H1 (cell line): ENCODE results near the gene EFHC1. TPM values are rescaled to one million over a fixed set of nuclear protein-coding genes. Genes with fewer than 3 reads are reported as not detected.

Experiments
- CTCF ChIA-PET: fragments of 300-600 bp; sonication (Branson Sonifier 250); formaldehyde crosslinking; loops from one replicate; lab custom pipeline; 2021; ENCODE audit not compliant: partially characterized antibody; lab: Charles Lee
- POLR2A ChIA-PET: fragments of 300-600 bp; sonication (Branson Sonifier 250); formaldehyde crosslinking; loops from one replicate; lab custom pipeline; 2021; ENCODE audit warnings: inconsistent platforms; ENCODE audit not compliant: partially characterized antibody; lab: Charles Lee
- DNase-seq, 2 experiments: peaks; one replicate each; pipeline versions ENCODE4 v3.0.0 to v3.0.0-alpha.2; 2010 to 2022; ENCODE audit warnings: low spot score in 2 of 2, low read depth in 1 of 2, mixed read lengths in 1 of 2
- FAIRE-seq: peaks from 2 replicates; lab custom pipeline; 2011; peaks lifted over from hg19 to GRCh38; lab: Jason Lieb, UNC
- H2AFZ ChIP-seq: 2 replicates; pipeline ENCODE4 v1.8.1; 2012; ENCODE audit warnings: low read length, inconsistent platforms
- H2AK5ac ChIP-seq: 2 replicates; pipeline ENCODE4 v1.6.1; 2013; ENCODE audit warnings: low read depth, low read length
- H2BK120ac ChIP-seq: replicated peaks from 2 replicates; pipeline ENCODE3; 2013; ENCODE audit warnings: low read depth, low read length, inconsistent platforms
- H2BK12ac ChIP-seq: 2 replicates; pipeline ENCODE4 v1.6.1; 2013; ENCODE audit warnings: low read depth, low read length
- H2BK15ac ChIP-seq: 2 replicates; pipeline ENCODE4 v1.6.1; 2013; ENCODE audit warnings: low read length
- H2BK20ac ChIP-seq: 2 replicates; pipeline ENCODE4 v1.6.1; 2013; ENCODE audit warnings: low read length
- H2BK5ac ChIP-seq: 2 replicates; pipeline ENCODE4 v1.6.1; 2013; ENCODE audit warnings: low read depth, low read length
- H3K14ac ChIP-seq: 2 replicates; pipeline ENCODE4 v1.6.1; 2013; ENCODE audit warnings: inconsistent platforms; ENCODE audit not compliant: insufficient read length
- H3K18ac ChIP-seq: 2 replicates; pipeline ENCODE4 v1.6.1; 2013; ENCODE audit warnings: low read length; ENCODE audit errors: extremely low read depth
- H3K23ac ChIP-seq: 2 replicates; pipeline ENCODE4 v1.6.1; 2013; ENCODE audit warnings: inconsistent platforms; ENCODE audit not compliant: insufficient read length
- H3K23me2 ChIP-seq: 2 replicates; pipeline ENCODE4 v1.6.1; 2013; ENCODE audit warnings: low read depth, low read length
- H3K27ac ChIP-seq: 2 replicates; pipeline ENCODE4 v1.6.1; 2011; ENCODE audit warnings: low read depth, low read length, inconsistent platforms
- H3K27me3 ChIP-seq, 4 experiments: replicated peaks in 1 of 4; 1 replicate in 1 of 4; 2 replicates in 3 of 4; pipeline versions ENCODE4 v1.6.1 to v1.8.1; 2011 to 2013; ENCODE audit warnings: low read length in 3 of 4, mild to moderate bottlenecking in 3 of 4, inconsistent platforms in 2 of 4, mixed read lengths in 2 of 4, moderate library complexity in 1 of 4; ENCODE audit not compliant: control insufficient read depth in 3 of 4, insufficient read depth in 3 of 4; ENCODE audit errors: extremely low read depth in 1 of 4
- H3K36me3 ChIP-seq, 4 experiments: 2 replicates each; pipeline versions ENCODE4 v1.6.1 to v1.8.1; 2011 to 2013; ENCODE audit warnings: mild to moderate bottlenecking in 4 of 4, low read length in 3 of 4, moderate library complexity in 2 of 4, control low read depth in 1 of 4, inconsistent platforms in 1 of 4; ENCODE audit not compliant: insufficient read depth in 4 of 4, control insufficient read depth in 2 of 4
- H3K4ac ChIP-seq: replicated peaks from 2 replicates; pipeline ENCODE3; 2013; ENCODE audit warnings: low read length, low read depth, mixed read lengths, inconsistent platforms; ENCODE audit not compliant: insufficient read length
- H3K4me1 ChIP-seq, 4 experiments: replicated peaks in 1 of 4; 1 replicate in 1 of 4; 2 replicates in 3 of 4; pipeline versions ENCODE4 v1.6.1 to v1.8.1; 2011 to 2013; ENCODE audit warnings: low read length in 3 of 4, inconsistent platforms in 2 of 4, mixed read lengths in 1 of 4; ENCODE audit not compliant: insufficient read depth in 4 of 4, control insufficient read depth in 3 of 4
- H3K4me2 ChIP-seq, 2 experiments: 2 replicates each; pipeline versions ENCODE4 v1.6.1 to v1.8.1; 2011 to 2013; ENCODE audit warnings: low read depth in 2 of 2, low read length in 2 of 2, control low read depth in 1 of 2, inconsistent platforms in 1 of 2, mild to moderate bottlenecking in 1 of 2; ENCODE audit not compliant: insufficient read depth in 1 of 2
- H3K4me3 ChIP-seq, 4 experiments: fragments of 200-600, 300-600 bp in 1 of 4; sonication (generic), shearing (Covaris generic), sonication (Bioruptor Twin) in 1 of 4; 2 replicates each; pipeline versions ENCODE4 v1.5.1 to v1.8.1; 2011 to 2016; ENCODE audit warnings: low read length in 4 of 4, low read depth in 3 of 4, control low read depth in 2 of 4, inconsistent platforms in 2 of 4, mild to moderate bottlenecking in 2 of 4, mixed read lengths in 1 of 4, moderate library complexity in 1 of 4; ENCODE audit not compliant: insufficient read depth in 2 of 4; ENCODE audit errors: extremely low read depth in 1 of 4
- H3K56ac ChIP-seq: replicated peaks from 2 replicates; pipeline ENCODE3; 2013; ENCODE audit warnings: low read depth, mild to moderate bottlenecking, mixed read lengths, low read length, inconsistent platforms; ENCODE audit not compliant: insufficient read length
- H3K79me1 ChIP-seq: 2 replicates; pipeline ENCODE4 v1.6.1; 2013; ENCODE audit warnings: low read depth, low read length, control low read depth
- H3K79me2 ChIP-seq, 2 experiments: 2 replicates each; pipeline versions ENCODE4 v1.6.1 to v1.8.1; 2012 to 2013; ENCODE audit warnings: low read length in 2 of 2, mild to moderate bottlenecking in 2 of 2, inconsistent platforms in 1 of 2; ENCODE audit not compliant: insufficient read depth in 2 of 2, control insufficient read depth in 1 of 2
- H3K9ac ChIP-seq, 4 experiments: replicated peaks in 1 of 4; 1 replicate in 1 of 4; 2 replicates in 3 of 4; pipeline versions ENCODE4 v1.6.1 to v1.8.1; 2011 to 2013; ENCODE audit warnings: low read depth in 3 of 4, low read length in 3 of 4, control low read depth in 2 of 4, mild to moderate bottlenecking in 2 of 4, moderate library complexity in 2 of 4, inconsistent platforms in 1 of 4; ENCODE audit errors: extremely low read depth in 1 of 4
- H3K9me3 ChIP-seq, 2 experiments: 2 replicates each; pipeline versions ENCODE4 v1.6.1 to v1.8.1; 2012 to 2013; ENCODE audit warnings: mild to moderate bottlenecking in 2 of 2, moderate library complexity in 2 of 2, control low read depth in 1 of 2, inconsistent platforms in 1 of 2, low read depth in 1 of 2, low read length in 1 of 2, mixed read lengths in 1 of 2; ENCODE audit not compliant: insufficient read depth in 2 of 2
- H4K20me1 ChIP-seq, 2 experiments: replicated peaks in 1 of 2; 2 replicates each; pipeline versions ENCODE3 to v1.8.1; 2011 to 2013; ENCODE audit warnings: inconsistent platforms in 2 of 2, low read length in 2 of 2, mild to moderate bottlenecking in 1 of 2; ENCODE audit not compliant: insufficient read depth in 2 of 2, control insufficient read depth in 1 of 2
- H4K5ac ChIP-seq: 2 replicates; pipeline ENCODE4 v1.6.1; 2013; ENCODE audit warnings: low read length, low read depth, mixed read lengths, inconsistent platforms; ENCODE audit not compliant: insufficient read length
- H4K8ac ChIP-seq: 2 replicates; pipeline ENCODE4 v1.8.0; 2013; ENCODE audit warnings: mild to moderate bottlenecking, moderate library complexity, low read length, inconsistent platforms; ENCODE audit not compliant: insufficient read depth; ENCODE audit errors: extremely low read depth
- H4K91ac ChIP-seq: replicated peaks from 2 replicates; pipeline ENCODE3; 2013; ENCODE audit warnings: low read length, mixed read lengths, inconsistent platforms; ENCODE audit not compliant: insufficient read length
- ATF2 ChIP-seq: IDR thresholded peaks from 2 replicates; pipeline ENCODE4 v1.6.1; 2012; ENCODE audit warnings: low read length, inconsistent platforms
- CBX8 ChIP-seq: fragments of 300-800, 300-1000 bp; sonication (generic); IDR thresholded peaks from 2 replicates; pipeline ENCODE4 v1.7.1; 2016; ENCODE audit warnings: low read depth, low read length, borderline replicate concordance
- CHD1 ChIP-seq: IDR thresholded peaks from 2 replicates; pipeline ENCODE4 v1.6.1; 2012; ENCODE audit warnings: low read depth, low read length, improper control_type of control experiment
- HDAC2 ChIP-seq, 2 experiments: fragments of 300-600 bp in 1 of 2; sonication (generic) in 1 of 2; IDR thresholded peaks; 2 replicates each; pipeline ENCODE4 v1.6.1; 2011 to 2012; ENCODE audit warnings: low read depth in 2 of 2, low read length in 2 of 2, mild to moderate bottlenecking in 2 of 2, moderate library complexity in 2 of 2, borderline replicate concordance in 1 of 2, inconsistent platforms in 1 of 2
- KDM1A ChIP-seq: fragments of 200-600, 300-600 bp; sonication (generic); IDR thresholded peaks from 2 replicates; pipeline ENCODE4 v1.7.1; 2016; ENCODE audit warnings: mild to moderate bottlenecking, low read length, borderline replicate concordance
- MAFK ChIP-seq: IDR thresholded peaks from 2 replicates; pipeline ENCODE4 v1.6.1; 2012; ENCODE audit warnings: low read depth, mild to moderate bottlenecking, improper control_type of control experiment, low read length
- POLR2AphosphoS5 ChIP-seq: IDR thresholded peaks from 2 replicates; pipeline ENCODE4 v1.6.1; 2011; ENCODE audit warnings: low read depth, low read length
- SP4 ChIP-seq: IDR thresholded peaks from 2 replicates; pipeline ENCODE4 v1.6.1; 2012; ENCODE audit warnings: low read length, inconsistent platforms
- TAF7 ChIP-seq: optimal IDR thresholded peaks from 2 replicates; pipeline ENCODE3; 2011; ENCODE audit warnings: low read depth, mild to moderate bottlenecking, inconsistent platforms, low read length, moderate library complexity, borderline replicate concordance
- TCF12 ChIP-seq: IDR thresholded peaks from 2 replicates; pipeline ENCODE4 v1.6.1; 2011; ENCODE audit warnings: low read depth, mild to moderate bottlenecking, low read length
- USF2 ChIP-seq: IDR thresholded peaks from 2 replicates; pipeline ENCODE4 v1.6.1; 2011; ENCODE audit warnings: low read length, improper control_type of control experiment
- ZNF274 ChIP-seq: IDR thresholded peaks from 2 replicates; pipeline ENCODE4 v1.7.0; 2012; ENCODE audit warnings: low read length, borderline replicate concordance; ENCODE audit errors: extremely low read depth
- WGBS, 2 experiments: shearing (Covaris generic) in 1 of 2; methylation state at CpG; one replicate each; pipeline versions ENCODE4 v1.1.6 to v1.1.7; 2013 to 2015; ENCODE audit warnings: low lambda C conversion rate in 2 of 2, mixed read lengths in 2 of 2, inconsistent platforms in 1 of 2, low coverage in 1 of 2, missing lambda C conversion rate in 1 of 2; ENCODE audit not compliant: insufficient replicate concordance in 2 of 2, insufficient coverage in 1 of 2, insufficient read length in 1 of 2; ENCODE audit errors: extremely low coverage in 1 of 2, missing lambda C conversion rate in 1 of 2; 5-methylcytosine and 5-hydroxymethylcytosine counted together
- polyA plus RNA-seq, 7 experiments: library from polyadenylated mRNA; depleted of rRNA in 3 of 7; stranded (reverse) in 5 of 7; unstranded in 2 of 7; fragments of >200 nt in 5 of 7; fragments of 200-250 nt in 2 of 7; gene quantifications; 1 replicate in 5 of 7; 2 replicates in 1 of 7; 4 replicates in 1 of 7; pipeline versions ENCODE4 v1.2.1 to v1.2.3, GENCODE V29; 2011 to 2013; ENCODE audit warnings: missing spikeins in 2 of 7, mixed read lengths in 2 of 7
- total RNA-seq: library from RNA; stranded (reverse); fragmentation: NEBNext Ultra II Directional; extraction: Animal tissue kit (Norgen Biotek cat#: 25700); gene quantifications from 2 replicates; pipeline ENCODE4 v1.2.1, GENCODE V29; 2021

The EFHC1 gene
- total and polyA plus RNA-seq, 2 of the 8 experiments (the other 6 are each of a cell fraction or from before 2014, with no cell fraction given), result 10.5 to 16.4 TPM

DNA sequence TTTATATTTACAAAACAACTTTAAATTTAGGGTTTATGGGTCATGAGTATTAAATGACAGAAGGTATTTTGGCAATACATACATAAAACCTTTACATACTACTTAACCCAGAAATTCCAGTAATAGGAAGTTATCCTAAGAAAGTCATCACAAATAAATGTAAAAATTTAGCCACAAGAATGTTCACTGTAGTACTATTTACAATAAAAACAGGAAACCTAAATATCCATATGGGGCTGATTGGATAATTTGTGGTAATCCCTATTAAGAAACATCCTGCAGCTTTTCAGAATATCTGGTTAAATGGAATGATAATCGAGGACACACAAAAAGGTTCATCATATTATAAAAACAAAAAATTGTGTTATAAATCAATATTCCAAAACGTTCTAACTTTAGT, 112.3 kb downstream of the EFHC1 start:
- H4K8ac ChIP-seq, result no peak overlapping the region
- POLR2A ChIA-PET, result no interaction called here
- no peak overlapping the region for H3K18ac ChIP-seq
- DNase-seq (no peak), FAIRE-seq (no peak)
- no peak overlapping the region for H2BK5ac ChIP-seq
- H4K5ac ChIP-seq, result no peak overlapping the region
- H3K79me2 ChIP-seq, result peaks cover 0 to 3% of the 10 kb centered on the region in 2 experiments; a peak in 2 of 4 replicates
- H2AK5ac ChIP-seq, result no peak overlapping the region
- H3K79me1 ChIP-seq, result 0 out of 2 replicates have a peak, but pooled peaks cover 2% of the 10 kb centered on the region
- no peak overlapping the region for H3K9ac ChIP-seq
- no peak overlapping the region for H2BK15ac ChIP-seq
- peaks cover 0 to 4% (median 2%) of the 10 kb centered on the region in 4 experiments; a peak in 1 of 8 replicates for H3K36me3 ChIP-seq
- no peak overlapping the region for H3K4ac ChIP-seq
- no peaks in the 10 kb centered on the region for H4K20me1 ChIP-seq
- H3K4me2 ChIP-seq, result no peak overlapping the region
- no peak overlapping the region for H3K4me3 ChIP-seq
- H3K9me3 ChIP-seq, result no peaks in the 10 kb centered on the region
- no peak overlapping the region for H4K91ac ChIP-seq
- H3K4me1 ChIP-seq, result peaks cover 0 to 7% (median 4%) of the 10 kb centered on the region in 4 experiments; a peak in 3 of 7 replicates
- no peak for TF ChIP-seq POLR2AphosphoS5
- no peak for TF ChIP-seq MAFK
- no peak for TF ChIP-seq HDAC2 (IDR thresholded peaks at IDR 0.05; ENCODE audit: borderline replicate concordance in 1 of 2, low read depth in 2 of 2, low read length in 2 of 2)
- no peak for TF ChIP-seq CHD1
- no peak for TF ChIP-seq TCF12
- no peak for TF ChIP-seq ATF2
- no peak for TF ChIP-seq CBX8
- TF ChIP-seq ZNF274, result no peak
- no peak for TF ChIP-seq KDM1A
- TF ChIP-seq USF2, result no peak
- no peak for TF ChIP-seq SP4
- TF ChIP-seq TAF7, result no peak
- TF ChIP-seq, all 59 proteins: peak for 0
- no peak overlapping the region for H2BK20ac ChIP-seq
- no peak overlapping the region for H2BK120ac ChIP-seq
- H3K23ac ChIP-seq, result no peak overlapping the region
- 90% methylated on average over 2 of the region's 2 CpGs; no CpG with 5 or more reads in 1 of the 2 experiments for WGBS, 2 experiments
- CTCF ChIA-PET, result no interaction called here
- no peaks in the 10 kb centered on the region for H3K23me2 ChIP-seq
- H3K27ac ChIP-seq, result no peak overlapping the region
- no peak overlapping the region for H3K14ac ChIP-seq
- H2AFZ ChIP-seq, result no peak overlapping the region
- no peaks in the 10 kb centered on the region for H3K27me3 ChIP-seq
- no peak overlapping the region for H2BK12ac ChIP-seq
- no peak overlapping the region for H3K56ac ChIP-seq
